ENCODE data around the gene CIB4.

GRCh38 chr2:26630235-26630634 lies 10.9 kb downstream of the CIB4 start:
- TF ChIP-seq EZH2 (IDR thresholded peaks at IDR 0.05; ENCODE audit: insufficient read depth, poor library complexity, severe bottlenecking): no peak
- no peak for TF ChIP-seq EZH2phosphoT487 (IDR thresholded peaks at IDR 0.05; ENCODE audit: insufficient read depth, low read depth)

Data from GM23248 (cell line).